Thyroid gland (tissue), 4 donors: Measurements from ENCODE around the gene CYYR1.

Source experiments
- CTCF ChIP-seq, 6 experiments: fragments of 200-600 bp in 3 of 6; fragments of 450-650 bp in 3 of 6; sonication (generic) in 3 of 6; IDR thresholded peaks; one replicate each; pipeline ENCODE4 v1.5.1; 2016 to 2019; ENCODE audit warnings: antibody characterized with exemption in 6 of 6, mild to moderate bottlenecking in 2 of 6, inconsistent platforms in 1 of 6, moderate library complexity in 1 of 6
- POLR2A ChIP-seq, 2 donors: fragments of 450-650 bp; IDR thresholded peaks; one replicate each; pipeline ENCODE4 v1.6.1; 2017; ENCODE audit warnings: antibody characterized with exemption in 2 of 2, mild to moderate bottlenecking in 2 of 2, moderate library complexity in 1 of 2

- TF ChIP-seq CTCF (IDR thresholded peaks at IDR 0.05), result no peak
- no peak for TF ChIP-seq POLR2A (IDR thresholded peaks at IDR 0.05)
Observed at GRCh38 chr21:26597981-26598380, 24.9 kb upstream of the CYYR1 start.
